HFFc6 (cell line): ENCODE results near the gene EID2. TPM values are rescaled to one million over a fixed set of nuclear protein-coding genes. Genes with fewer than 3 reads are reported as not detected.

Source experiments
- DNase-seq: peaks from one replicate; pipeline ENCODE4 v3.0.0-alpha.2; 2018
- H3K27ac Mint-ChIP-seq: 2 replicates; pipeline ENCODE4 v1.8.0; 2020; ENCODE audit warnings: mild to moderate bottlenecking, mixed read lengths
- H3K27me3 Mint-ChIP-seq: 2 replicates; pipeline ENCODE4 v1.8.0; 2021; ENCODE audit warnings: mild to moderate bottlenecking, moderate library complexity, mixed read lengths; ENCODE audit not compliant: insufficient read depth
- H3K36me3 Mint-ChIP-seq: 2 replicates; pipeline ENCODE4 v1.8.0; 2021; ENCODE audit warnings: low read depth, mixed read lengths
- H3K4me1 Mint-ChIP-seq: 2 replicates; pipeline ENCODE4 v1.8.0; 2020; ENCODE audit warnings: low read depth, mixed read lengths
- H3K4me3 Mint-ChIP-seq: 2 replicates; pipeline ENCODE4 v1.8.0; 2020; ENCODE audit warnings: mild to moderate bottlenecking, moderate library complexity, mixed read lengths
- H3K9me3 Mint-ChIP-seq: 2 replicates; pipeline ENCODE4 v1.8.0; 2020; ENCODE audit warnings: mild to moderate bottlenecking, mixed read lengths
- CTCF ChIP-seq: fragments of 200-600 bp; sonication (generic); IDR thresholded peaks from 2 replicates; pipeline ENCODE4 v1.5.0; 2021; ENCODE audit warnings: antibody characterized with exemption, mild to moderate bottlenecking
- total RNA-seq, 6 experiments: library from RNA; stranded (reverse); fragmentation: NEBNext Ultra II Directional; extraction: Animal tissue kit (Norgen Biotek cat#: 25700); gene quantifications; 2 replicates in 1 of 6; 3 replicates in 5 of 6; pipeline ENCODE4 v1.2.3, GENCODE V29; 2021

EID2 gene
- total RNA-seq, 6 experiments from 2014 or later, result 18.4 to 23.4 (median 19.0) TPM

GRCh38 chr19:39517432-39517831 lies 22.5 kb downstream of the EID2 start:
- H3K4me3 Mint-ChIP-seq, result no peak overlapping the region
- DNase-seq, result no peak
- H3K9me3 Mint-ChIP-seq, result peaks cover 4% of the 10 kb centered on the region; the same call in 1 of the 2 replicates
- H3K27ac Mint-ChIP-seq, result no peak overlapping the region
- 0 out of 2 replicates have a peak, but pooled peaks cover 4% of the 10 kb centered on the region for H3K36me3 Mint-ChIP-seq
- H3K4me1 Mint-ChIP-seq, result no peaks in the 10 kb centered on the region
- TF ChIP-seq CTCF, result no peak
- peaks cover 41% of the 10 kb centered on the region for H3K27me3 Mint-ChIP-seq

- H3K27me3 Mint-ChIP-seq, result peaks cover 44% of the 10 kb centered on the region
- no peak overlapping the region for H3K27ac Mint-ChIP-seq
- H3K4me3 Mint-ChIP-seq, result no peak overlapping the region
- H3K9me3 Mint-ChIP-seq, result peaks cover 4% of the 10 kb centered on the region; the same call in 1 of the 2 replicates
- no peaks in the 10 kb centered on the region for H3K4me1 Mint-ChIP-seq
- no peak for TF ChIP-seq CTCF
- 0 out of 2 replicates have a peak, but pooled peaks cover 4% of the 10 kb centered on the region for H3K36me3 Mint-ChIP-seq
- no peak for DNase-seq
These were observed 23.7 kb downstream of the EID2 start for GRCh38 chr19:39516270-39516669.

GRCh38 chr19:39515551-39516191 lies 24.3 kb downstream of the EID2 start:
- H3K27ac Mint-ChIP-seq, result no peak overlapping the region
- H3K4me1 Mint-ChIP-seq, result no peaks in the 10 kb centered on the region
- H3K27me3 Mint-ChIP-seq, result peaks cover 44% of the 10 kb centered on the region
- 0 out of 2 replicates have a peak, but pooled peaks cover 4% of the 10 kb centered on the region for H3K36me3 Mint-ChIP-seq
- no peak for DNase-seq
- no peak for TF ChIP-seq CTCF
- H3K4me3 Mint-ChIP-seq, result no peak overlapping the region
- peaks cover 4% of the 10 kb centered on the region; the same call in 1 of the 2 replicates for H3K9me3 Mint-ChIP-seq

DNA sequence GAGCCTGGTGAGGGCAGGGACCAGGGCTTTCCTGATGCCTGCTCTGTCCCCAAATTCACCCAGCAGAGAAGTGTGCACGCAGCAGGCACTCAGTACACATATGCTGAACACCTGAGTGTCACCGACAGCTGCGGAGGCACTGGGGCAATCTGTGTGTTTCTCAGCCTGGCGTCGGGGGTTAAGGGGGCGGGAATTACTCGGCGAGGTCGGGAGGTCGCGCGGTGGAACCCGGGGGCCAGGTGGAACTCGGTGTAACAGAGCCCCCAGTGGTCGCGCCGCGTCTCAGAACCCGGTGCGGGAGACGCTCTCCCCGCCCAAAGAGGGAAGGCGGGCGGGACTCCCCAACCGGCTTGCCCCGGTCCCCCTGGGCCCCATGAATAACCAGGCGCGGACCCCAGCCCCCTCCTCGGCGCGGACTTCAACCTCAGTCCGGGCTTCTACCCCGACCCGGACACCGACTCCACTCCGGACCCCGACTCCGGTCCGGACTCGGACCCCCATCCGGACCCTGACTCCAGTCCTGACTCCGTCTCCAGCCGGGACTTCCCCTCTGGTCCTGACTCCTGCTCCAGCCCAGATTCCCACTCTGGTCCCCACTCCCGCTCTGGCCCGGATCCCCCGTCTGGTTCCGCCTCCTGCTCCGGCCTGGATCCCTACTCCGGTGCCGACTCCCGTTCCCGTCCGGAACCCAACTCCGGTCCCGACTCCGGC lies 25.0 kb downstream of the EID2 start, which contains the start of gene SELENOV:
SELENOV (plus strand) TSS at position 300 of the 711 bp plus-strand sequence; CDS start at position 374, 74 bp downstream.
- Mint-ChIP-seq H3K9me3 (peaks cover 4% of the 10 kb centered on the region; the same call in 1 of the 2 replicates), H3K27me3 (peaks cover 49% of the 10 kb centered on the region), H3K36me3 (0 out of 2 replicates have a peak, but pooled peaks cover 4% of the 10 kb centered on the region), H3K4me1 (no peaks in the 10 kb centered on the region), H3K4me3 (no peak within 1 kb of the TSS), H3K27ac (no peak within 1 kb of the TSS)
- TF ChIP-seq CTCF, result no peak
- DNase-seq, result no peak

DNA sequence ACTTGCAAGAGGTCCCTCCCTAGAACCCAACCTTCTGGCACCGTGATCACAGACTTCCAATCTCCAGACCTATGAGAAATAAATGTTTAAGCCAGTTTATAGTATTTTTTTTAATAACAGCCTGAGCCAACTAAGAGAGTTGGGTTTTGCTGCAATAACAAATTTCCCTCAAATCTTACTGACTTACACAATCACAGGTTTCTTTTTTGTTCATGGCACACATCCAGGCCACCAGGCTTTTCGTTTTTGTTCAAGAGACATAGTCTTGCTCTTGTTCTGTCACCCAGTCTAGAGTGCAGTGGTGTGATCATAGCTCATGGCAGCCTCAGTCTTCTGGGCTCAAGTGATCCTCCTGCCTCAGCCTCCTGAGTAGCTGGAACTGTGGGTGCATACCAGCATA lies 27.0 kb downstream of the EID2 start:
- Mint-ChIP-seq H3K9me3 (peaks cover 4% of the 10 kb centered on the region; the same call in 1 of the 2 replicates), H3K4me1 (peaks cover 2% of the 10 kb centered on the region; the same call in 1 of the 2 replicates), H3K36me3 (0 out of 2 replicates have a peak, but pooled peaks cover 4% of the 10 kb centered on the region), H3K4me3 (no peak overlapping the region), H3K27me3 (peaks cover 48% of the 10 kb centered on the region), H3K27ac (no peak overlapping the region)
- no peak for TF ChIP-seq CTCF
- DNase-seq, result no peak
